ENCODE data around the gene LHX5. TPM values are rescaled to one million over a fixed set of nuclear protein-coding genes. Genes with fewer than 3 reads are reported as not detected.

Gene LHX5
- total RNA-seq, 1 donor from 2014 or later: 0.26 TPM

GRCh38 chr12:113477171-113477841 is 5.6 kb upstream of the LHX5 start:
- TF ChIP-seq, protein P1, sequence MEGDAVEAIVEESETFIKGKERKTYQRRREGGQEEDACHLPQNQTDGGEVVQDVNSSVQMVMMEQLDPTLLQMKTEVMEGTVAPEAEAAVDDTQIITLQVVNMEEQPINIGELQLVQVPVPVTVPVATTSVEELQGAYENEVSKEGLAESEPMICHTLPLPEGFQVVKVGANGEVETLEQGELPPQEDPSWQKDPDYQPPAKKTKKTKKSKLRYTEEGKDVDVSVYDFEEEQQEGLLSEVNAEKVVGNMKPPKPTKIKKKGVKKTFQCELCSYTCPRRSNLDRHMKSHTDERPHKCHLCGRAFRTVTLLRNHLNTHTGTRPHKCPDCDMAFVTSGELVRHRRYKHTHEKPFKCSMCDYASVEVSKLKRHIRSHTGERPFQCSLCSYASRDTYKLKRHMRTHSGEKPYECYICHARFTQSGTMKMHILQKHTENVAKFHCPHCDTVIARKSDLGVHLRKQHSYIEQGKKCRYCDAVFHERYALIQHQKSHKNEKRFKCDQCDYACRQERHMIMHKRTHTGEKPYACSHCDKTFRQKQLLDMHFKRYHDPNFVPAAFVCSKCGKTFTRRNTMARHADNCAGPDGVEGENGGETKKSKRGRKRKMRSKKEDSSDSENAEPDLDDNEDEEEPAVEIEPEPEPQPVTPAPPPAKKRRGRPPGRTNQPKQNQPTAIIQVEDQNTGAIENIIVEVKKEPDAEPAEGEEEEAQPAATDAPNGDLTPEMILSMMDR (IDR thresholded peaks at IDR 0.05; ENCODE audit: insufficient read depth, low read length, severe bottlenecking): no peak
- Histone ChIP-seq H3K4me3 (ENCODE audit: low read depth, low read length) (no peak overlapping the region), H3K27me3 (ENCODE audit: control insufficient read depth, insufficient read depth, low read length) (peaks cover 63% of the 10 kb centered on the region), H3K36me3 (ENCODE audit: control insufficient read depth, insufficient read depth, low read length) (no peaks in the 10 kb centered on the region)
- no peak for FAIRE-seq
- DNase-seq (ENCODE audit: low read depth): no peak

- H3K4me3 ChIP-seq (ENCODE audit: low read depth, low read length): no peak overlapping the region
- H3K36me3 ChIP-seq (ENCODE audit: control insufficient read depth, insufficient read depth, low read length): no peaks in the 10 kb centered on the region
- no peak for FAIRE-seq
- no peak for DNase-seq (ENCODE audit: low read depth)
- TF ChIP-seq, protein P1 (IDR thresholded peaks at IDR 0.05; ENCODE audit: insufficient read depth, low read length, severe bottlenecking): no peak
- H3K27me3 ChIP-seq (ENCODE audit: control insufficient read depth, insufficient read depth, low read length): peaks cover 68% of the 10 kb centered on the region
Measured at GRCh38 chr12:113476176-113476986, 4.7 kb upstream of the LHX5 start.

- TF ChIP-seq, protein P1 (IDR thresholded peaks at IDR 0.05; ENCODE audit: insufficient read depth, low read length, severe bottlenecking): no peak
- FAIRE-seq: no peak
- DNase-seq (ENCODE audit: low read depth): no peak
- peaks cover 75% of the 10 kb centered on the region for H3K27me3 ChIP-seq (ENCODE audit: control insufficient read depth, insufficient read depth, low read length)
- H3K4me3 ChIP-seq (ENCODE audit: low read depth, low read length): no peak overlapping the region
- no peaks in the 10 kb centered on the region for H3K36me3 ChIP-seq (ENCODE audit: control insufficient read depth, insufficient read depth, low read length)
Measured at GRCh38 chr12:113475451-113476175, 3.9 kb upstream of the LHX5 start.

- Histone ChIP-seq H3K4me3 (ENCODE audit: low read depth, low read length) (no peak overlapping the region), H3K36me3 (ENCODE audit: control insufficient read depth, insufficient read depth, low read length) (no peaks in the 10 kb centered on the region), H3K27me3 (ENCODE audit: control insufficient read depth, insufficient read depth, low read length) (peaks cover 78% of the 10 kb centered on the region)
- no peak for DNase-seq (ENCODE audit: low read depth)
- TF ChIP-seq, protein P1 (IDR thresholded peaks at IDR 0.05; ENCODE audit: insufficient read depth, low read length, severe bottlenecking): no peak
- FAIRE-seq: no peak
Measured at GRCh38 chr12:113474635-113475436, 3.2 kb upstream of the LHX5 start.

GRCh38 chr12:113473942-113474341 is 2.3 kb upstream of the LHX5 start:
- TF ChIP-seq, protein P1 (IDR thresholded peaks at IDR 0.05; ENCODE audit: insufficient read depth, low read length, severe bottlenecking): no peak
- no peak overlapping the region for H3K4me3 ChIP-seq (ENCODE audit: low read depth, low read length)
- H3K36me3 ChIP-seq (ENCODE audit: control insufficient read depth, insufficient read depth, low read length): no peaks in the 10 kb centered on the region
- DNase-seq (ENCODE audit: low read depth) (no peak), FAIRE-seq (no peak)
- H3K27me3 ChIP-seq (ENCODE audit: control insufficient read depth, insufficient read depth, low read length): peaks cover 77% of the 10 kb centered on the region
